NCI-H526 treated with DMSO at 0.1 percent for 48 hours (cell line): ENCODE data around the gene CCDC24.

Experiments used
- DNase-seq: peaks from one replicate; lab custom pipeline; 2025; lab: John Stamatoyannopoulos, UW

The CCDC24 gene

GRCh38 chr1:43997295-43997999 is 6.0 kb downstream of the CCDC24 start:
- DNase-seq = no peak

- no peak for DNase-seq
Measured at GRCh38 chr1:43998000-43998378, 6.6 kb downstream of the CCDC24 start.

- DNase-seq = no peak
Measured at GRCh38 chr1:43999455-43999854, 8.1 kb downstream of the CCDC24 start.

GRCh38 chr1:44000122-44000665 is 8.8 kb downstream of the CCDC24 start:
- no peak for DNase-seq

- no peak for DNase-seq
Measured at GRCh38 chr1:44002165-44002564, 10.8 kb downstream of the CCDC24 start.

- DNase-seq = no peak
Measured at GRCh38 chr1:44002606-44003157, 11.3 kb downstream of the CCDC24 start.

- no peak for DNase-seq
Measured at GRCh38 chr1:44008259-44008658, 16.9 kb downstream of the CCDC24 start.

- no peak for DNase-seq
Measured at GRCh38 chr1:44010935-44011471, 19.6 kb downstream of the CCDC24 start.

- DNase-seq = no peak
Measured at GRCh38 chr1:44012404-44012803, 21.0 kb downstream of the CCDC24 start.

GRCh38 chr1:44012941-44013609 is 21.7 kb downstream of the CCDC24 start:
- DNase-seq = no peak

GRCh38 chr1:44013949-44014348 is 22.6 kb downstream of the CCDC24 start:
- no peak for DNase-seq

GRCh38 chr1:44014365-44015104 is 23.1 kb downstream of the CCDC24 start:
- DNase-seq = no peak

GRCh38 chr1:44015206-44015605 is 23.8 kb downstream of the CCDC24 start:
- no peak for DNase-seq

GRCh38 chr1:44016041-44016889 is 24.9 kb downstream of the CCDC24 start:
- no peak for DNase-seq

- no peak for DNase-seq
Measured at GRCh38 chr1:44016890-44017400, 25.5 kb downstream of the CCDC24 start.

- DNase-seq = no peak
Measured at GRCh38 chr1:44019466-44019948, 28.1 kb downstream of the CCDC24 start.

- no peak for DNase-seq
Measured at GRCh38 chr1:44020464-44020863, 29.1 kb downstream of the CCDC24 start.

- no peak for DNase-seq
Measured at GRCh38 chr1:44021156-44021555, 29.8 kb downstream of the CCDC24 start.

- DNase-seq = no peak
Measured at GRCh38 chr1:44021581-44022321, 30.4 kb downstream of the CCDC24 start.
